ENCODE data around the gene TLCD5.

- TF ChIP-seq EZH2 (IDR thresholded peaks at IDR 0.05; ENCODE audit: low read length, unreplicated experiment) (no peak), CTCF (conservative IDR thresholded peaks at IDR 0.05; ENCODE audit: low read depth, low read length) (no peak), EZH2phosphoT487 (IDR thresholded peaks at IDR 0.05; ENCODE audit: borderline replicate concordance, low read length) (no peak)
These were observed 13.2 kb downstream of the TLCD5 start for GRCh38 chr11:120338107-120338933.
